HepG2 (cell line): ENCODE measurements around the gene TUT7. TPM values are rescaled to one million over a fixed set of nuclear protein-coding genes. Genes with fewer than 3 reads are reported as not detected.

Source experiments
- ATF2 ChIP-seq: sonication (generic); formaldehyde crosslinking; IDR thresholded peaks from 2 replicates; pipeline ENCODE4 v1.4.0; 2020; ENCODE audit warnings: missing genetic modification reagents
- HMGXB4 ChIP-seq, 2 experiments: sonication (generic) in 1 of 2; formaldehyde crosslinking in 1 of 2; IDR thresholded peaks; 2 replicates each; pipeline versions ENCODE4 v1.4.0 to v1.6.1; 2018 to 2020; ENCODE audit warnings: missing genetic modification reagents in 2 of 2, borderline replicate concordance in 1 of 2, low read depth in 1 of 2, mild to moderate bottlenecking in 1 of 2, missing biosample characterization in 1 of 2
- HNF4A ChIP-seq: sonication (generic); formaldehyde crosslinking; IDR thresholded peaks from 2 replicates; pipeline ENCODE4 v1.4.0; 2020; ENCODE audit warnings: missing genetic modification reagents
- JDP2 ChIP-seq: sonication (generic); formaldehyde crosslinking; IDR thresholded peaks from 2 replicates; pipeline ENCODE4 v1.8.1; 2022; ENCODE audit warnings: missing genetic modification reagents, borderline replicate concordance
- MIER2 ChIP-seq: IDR thresholded peaks from 2 replicates; pipeline ENCODE4 v1.6.1; 2016; ENCODE audit warnings: missing biosample characterization, missing genetic modification reagents
- MNT ChIP-seq: fragments of 450-650 bp; IDR thresholded peaks from 2 replicates; pipeline ENCODE4 v1.6.1; 2016
- MYNN ChIP-seq: sonication (generic); formaldehyde crosslinking; IDR thresholded peaks from 2 replicates; pipeline ENCODE4 v1.4.0; 2020; ENCODE audit warnings: mild to moderate bottlenecking, low read depth, missing genetic modification reagents
- ONECUT2 ChIP-seq: sonication (generic); formaldehyde crosslinking; IDR thresholded peaks from 2 replicates; pipeline ENCODE4 v1.4.0; 2020; ENCODE audit warnings: missing genetic modification reagents
- SALL1 ChIP-seq: sonication (generic); formaldehyde crosslinking; IDR thresholded peaks from 2 replicates; pipeline ENCODE4 v1.8.0; 2022; ENCODE audit warnings: mild to moderate bottlenecking, missing genetic modification reagents
- SOX13 ChIP-seq, 3 experiments: fragments of 450-650 bp in 1 of 3; sonication (generic) in 1 of 3; formaldehyde crosslinking in 1 of 3; IDR thresholded peaks in 2 of 3; conservative IDR thresholded peaks in 1 of 3; 2 replicates each; pipeline versions ENCODE4 v1.5.0 to v1.6.1; 2016 to 2020; ENCODE audit warnings: antibody characterized with exemption in 1 of 3, mild to moderate bottlenecking in 1 of 3, missing compliant biosample characterization in 1 of 3, missing genetic modification reagents in 1 of 3, moderate library complexity in 1 of 3
- U2AF1 ChIP-seq: fragments of 200-400 bp; formaldehyde crosslinking; optimal IDR thresholded peaks from 2 replicates; pipeline ENCODE3; 2017; ENCODE audit warnings: mild to moderate bottlenecking, low read depth, low read length
- ZBTB33 ChIP-seq: sonication (generic); formaldehyde crosslinking; IDR thresholded peaks from 2 replicates; pipeline ENCODE4 v1.4.0; 2020; ENCODE audit warnings: missing genetic modification reagents
- ZFY ChIP-seq: sonication (generic); formaldehyde crosslinking; IDR thresholded peaks from 2 replicates; pipeline ENCODE4 v1.4.0; 2020; ENCODE audit warnings: missing genetic modification reagents
- ZFYVE20 ChIP-seq: sonication (generic); formaldehyde crosslinking; IDR thresholded peaks from 2 replicates; pipeline ENCODE4 v1.8.0; 2023; ENCODE audit warnings: low read depth, mild to moderate bottlenecking, moderate library complexity, missing genetic modification reagents, borderline replicate concordance
- ZKSCAN5 ChIP-seq: sonication (generic); formaldehyde crosslinking; IDR thresholded peaks from 2 replicates; pipeline ENCODE4 v1.5.1; 2020; ENCODE audit warnings: mild to moderate bottlenecking, missing genetic modification reagents
- ZKSCAN8 ChIP-seq: IDR thresholded peaks from 2 replicates; pipeline ENCODE4 v1.6.1; 2016; ENCODE audit warnings: borderline replicate concordance, missing genetic modification reagents, missing compliant biosample characterization
- ZNF432 ChIP-seq: sonication (generic); formaldehyde crosslinking; IDR thresholded peaks from 2 replicates; pipeline ENCODE4 v1.5.0; 2020; ENCODE audit warnings: missing genetic modification reagents, mild to moderate bottlenecking, borderline replicate concordance
- ZNF670 ChIP-seq: sonication (generic); formaldehyde crosslinking; IDR thresholded peaks from 2 replicates; pipeline ENCODE4 v1.8.0; 2022; ENCODE audit warnings: mild to moderate bottlenecking, missing genetic modification reagents, borderline replicate concordance
- ZNF709 ChIP-seq: sonication (generic); formaldehyde crosslinking; IDR thresholded peaks from 2 replicates; pipeline ENCODE4 v1.5.0; 2020; ENCODE audit warnings: mild to moderate bottlenecking, missing genetic modification reagents
- polyA plus RNA-seq, 8 experiments: library from polyadenylated mRNA; depleted of rRNA in 3 of 8; stranded (reverse) in 7 of 8; unstranded in 1 of 8; fragments of >200 nt; fragmentation: Illumina TruSeq in 4 of 8; extraction: Trizol in 4 of 8; gene quantifications; 2 replicates each; pipeline versions ENCODE4 v1.2.1 to v1.2.3, GENCODE V29; 2011 to 2016; ENCODE audit warnings: low read depth in 4 of 8, missing spikeins in 1 of 8, mixed read lengths in 1 of 8; ENCODE audit not compliant: insufficient read depth in 1 of 8
- total RNA-seq, 5 experiments: library from RNA; depleted of rRNA; stranded (reverse); fragments of >200 nt; fragmentation: Illumina TruSeq; extraction: Trizol; gene quantifications; 2 replicates each; pipeline ENCODE4 v1.2.3, GENCODE V29; 2016; ENCODE audit warnings: low read depth in 1 of 5
- TF ChIP-seq, protein P1 (sequence below): sonication (generic); formaldehyde crosslinking; IDR thresholded peaks from 2 replicates; pipeline ENCODE4 v1.9.0; 2021; ENCODE audit warnings: missing genetic modification reagents, borderline replicate concordance

Gene TUT7
- total and polyA plus RNA-seq, 2 of the 13 experiments (the other 11 are each of a cell fraction or from before 2014, with no cell fraction given): 12.0 to 19.4 TPM

- TF ChIP-seq HMGXB4 (CRISPR knock-in tag; IDR thresholded peaks at IDR 0.05; ENCODE audit: borderline replicate concordance in 1 of 2, low read depth in 1 of 2) (0 out of 4 replicates have a peak, but pooled peaks of 1 of the 2 experiments have one; percentile 34), ZNF670 (CRISPR knock-in tag) (no peak), ZKSCAN5 (CRISPR knock-in tag) (no peak), ATF2 (CRISPR knock-in tag) (0 out of 2 replicates have a peak, but pooled peaks have one; percentile 41), ZNF432 (CRISPR knock-in tag) (no peak), JDP2 (CRISPR knock-in tag) (no peak), SOX13 (IDR thresholded peaks at IDR 0.05) (no peak), SOX13 (CRISPR knock-in tag; conservative IDR thresholded peaks at IDR 0.05 in 1 of 2, IDR thresholded peaks at IDR 0.05 in 1 of 2) (peak in 1 of 2 experiments; percentile 91; a peak in 2 of 4 replicates), SALL1 (CRISPR knock-in tag) (no peak), ZFY (no peak), ZFYVE20 (CRISPR knock-in tag) (no peak), ZKSCAN8 (CRISPR knock-in tag) (peak; percentile 63; the same call in 1 of the 2 replicates), U2AF1 (no peak), HNF4A (CRISPR knock-in tag) (peak; percentile 89), ONECUT2 (CRISPR knock-in tag) (no peak), MNT (no peak), ZBTB33 (CRISPR knock-in tag) (no peak), ZNF709 (no peak), MIER2 (CRISPR knock-in tag) (0 out of 2 replicates have a peak, but pooled peaks have one; percentile 48), MYNN (CRISPR knock-in tag) (no peak)
- TF ChIP-seq, protein P1, sequence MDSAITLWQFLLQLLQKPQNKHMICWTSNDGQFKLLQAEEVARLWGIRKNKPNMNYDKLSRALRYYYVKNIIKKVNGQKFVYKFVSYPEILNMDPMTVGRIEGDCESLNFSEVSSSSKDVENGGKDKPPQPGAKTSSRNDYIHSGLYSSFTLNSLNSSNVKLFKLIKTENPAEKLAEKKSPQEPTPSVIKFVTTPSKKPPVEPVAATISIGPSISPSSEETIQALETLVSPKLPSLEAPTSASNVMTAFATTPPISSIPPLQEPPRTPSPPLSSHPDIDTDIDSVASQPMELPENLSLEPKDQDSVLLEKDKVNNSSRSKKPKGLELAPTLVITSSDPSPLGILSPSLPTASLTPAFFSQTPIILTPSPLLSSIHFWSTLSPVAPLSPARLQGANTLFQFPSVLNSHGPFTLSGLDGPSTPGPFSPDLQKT: no peak
Measured at GRCh38 chr9:86336058-86336457, 18.2 kb downstream of the TUT7 start (continued).
